Sciatic nerve (tissue), 2 donors: ENCODE results near the gene AGBL4. TPM values are rescaled to one million over a fixed set of nuclear protein-coding genes. Genes with fewer than 3 reads are reported as not detected.
"Not testable (repeated sequence)": the region's sequence is repeated elsewhere in the genome, so short reads cannot be mapped to it uniquely, and the experiment has no call there.

Experiments used
- ATAC-seq: fragments of 200-7000 bp; cut with Tn5 transposase; one replicate; pipeline ENCODE4 v1.9.1; 2020; ENCODE audit warnings: mild to moderate bottlenecking, moderate library complexity
- DNase-seq: peaks from one replicate; pipeline ENCODE4 v3.0.0-alpha.2; 2020; ENCODE audit warnings: low spot score
- intact Hi-C: fragments of 100-400 bp; cut with DNase I; formaldehyde crosslinking; loops from one replicate; pipeline ENCODE4 v1.14.2; 2022
- total RNA-seq: library from RNA; stranded (reverse); fragmentation: NEBNext Ultra II Directional; extraction: Animal tissue kit (Norgen Biotek cat#: 25700); gene quantifications from one replicate; pipeline ENCODE4 v1.2.1, GENCODE V29; 2021
- donor health status: DM: no; HTN: no; CAD: no.
- donor health status: DM: no; HTN: no; CAD: no.

The AGBL4 gene
- total RNA-seq, 1 donor from 2014 or later: 1.3 TPM

GRCh38 chr1:49738118-49738517 lies 285.6 kb downstream of the AGBL4 start:
- intact Hi-C loops, DNase-seq, ATAC-seq: not testable (repeated sequence)

- no peak for ATAC-seq
- intact Hi-C loops: no loop called here
- DNase-seq: no peak
These were observed 295.4 kb downstream of the AGBL4 start for GRCh38 chr1:49728377-49728776.

GRCh38 chr1:49723662-49724061 lies 300.1 kb downstream of the AGBL4 start:
- ATAC-seq: no peak
- intact Hi-C loops: no loop called here
- no peak for DNase-seq

- DNase-seq (no peak), ATAC-seq (no peak)
- intact Hi-C loops: no loop called here
These were observed 329.4 kb downstream of the AGBL4 start for GRCh38 chr1:49694251-49694827.

- ATAC-seq: no peak
- DNase-seq: no peak
- intact Hi-C loops: no loop called here
These were observed 337.6 kb downstream of the AGBL4 start for GRCh38 chr1:49686107-49686506.

- intact Hi-C loops: no loop called here
- no peak for DNase-seq
- no peak for ATAC-seq
These were observed 346.0 kb downstream of the AGBL4 start for GRCh38 chr1:49677706-49678105.

- no peak for DNase-seq
- ATAC-seq: no peak
- intact Hi-C loops: no loop called here
These were observed 372.6 kb downstream of the AGBL4 start for GRCh38 chr1:49651136-49651535.

- intact Hi-C loops: no loop called here
- ATAC-seq: no peak
- no peak for DNase-seq
These were observed 393.6 kb downstream of the AGBL4 start for GRCh38 chr1:49630156-49630555.

GRCh38 chr1:49627781-49628180 lies 396.0 kb downstream of the AGBL4 start:
- intact Hi-C loops: no loop called here
- DNase-seq (no peak), ATAC-seq (no peak)

GRCh38 chr1:49626472-49626871 lies 397.3 kb downstream of the AGBL4 start:
- intact Hi-C loops: no loop called here
- no peak for DNase-seq
- no peak for ATAC-seq

- intact Hi-C loops: no loop called here
- no peak for DNase-seq
These were observed 400.9 kb downstream of the AGBL4 start for GRCh38 chr1:49622877-49623276.

GRCh38 chr1:49606082-49606481 lies 417.7 kb downstream of the AGBL4 start:
- intact Hi-C loops: no loop called here
- ATAC-seq (no peak), DNase-seq (no peak)

More at GRCh38 chr1:49622877-49623276, 400.9 kb downstream of the AGBL4 start:
- no peak for ATAC-seq

GRCh38 chr1:49597436-49597835 lies 426.3 kb downstream of the AGBL4 start:
- DNase-seq (no peak), ATAC-seq (no peak)
- intact Hi-C loops: no loop called here

- ATAC-seq (no peak), DNase-seq (no peak)
- intact Hi-C loops: no loop called here
These were observed 447.3 kb downstream of the AGBL4 start for GRCh38 chr1:49576327-49576901.

GRCh38 chr1:49556676-49557234 lies 467.0 kb downstream of the AGBL4 start:
- intact Hi-C loops: no loop called here
- DNase-seq (no peak), ATAC-seq (no peak)

GRCh38 chr1:49552101-49552500 lies 471.7 kb downstream of the AGBL4 start:
- intact Hi-C loops: no loop called here
- ATAC-seq: no peak

GRCh38 chr1:49544615-49545014 lies 479.1 kb downstream of the AGBL4 start:
- ATAC-seq (no peak), DNase-seq (no peak)
- intact Hi-C loops: no loop called here

More at GRCh38 chr1:49552101-49552500, 471.7 kb downstream of the AGBL4 start:
- DNase-seq: no peak

GRCh38 chr1:49541096-49541752 lies 482.5 kb downstream of the AGBL4 start:
- DNase-seq: no peak
- no peak for ATAC-seq
- intact Hi-C loops: no loop called here

GRCh38 chr1:49527606-49528305 lies 496.0 kb downstream of the AGBL4 start:
- no peak for DNase-seq
- no peak for ATAC-seq
- intact Hi-C loops: no loop called here

- ATAC-seq (no peak), DNase-seq (no peak)
- intact Hi-C loops: no loop called here
These were observed 497.1 kb downstream of the AGBL4 start for GRCh38 chr1:49526672-49527071.
